Activated effector memory CD4-positive, alpha-beta T cell treated with anti-CD3 and anti-CD28 coated beads, Interleukin-2, amount 50 U/mL, for 16 hours (primary cell): ENCODE measurements around the gene NPR2.

Experiments used
- DNase-seq: peaks from one replicate; pipeline ENCODE4 v3.0.0-alpha.2; 2020

The NPR2 gene

GRCh38 chr9:35801328-35802128, 10.1 kb downstream of the NPR2 start:
- no peak for DNase-seq

DNA sequence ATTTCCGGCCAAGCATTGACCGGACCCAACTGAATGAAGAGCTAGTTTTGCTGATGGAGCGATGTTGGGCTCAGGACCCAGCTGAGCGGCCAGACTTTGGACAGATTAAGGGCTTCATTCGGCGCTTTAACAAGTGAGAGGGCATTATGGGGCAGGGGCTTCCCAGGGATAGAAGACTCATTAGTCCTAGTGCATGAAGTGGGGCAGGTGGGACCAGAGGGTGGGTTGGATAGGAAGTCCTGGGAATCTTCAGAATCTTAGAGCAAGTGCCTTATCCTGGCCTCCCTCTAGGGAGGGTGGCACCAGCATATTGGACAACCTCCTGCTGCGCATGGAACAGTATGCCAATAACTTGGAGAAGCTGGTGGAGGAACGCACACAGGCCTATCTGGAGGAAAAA, 14.7 kb downstream of the NPR2 start:
- no peak for DNase-seq

DNA sequence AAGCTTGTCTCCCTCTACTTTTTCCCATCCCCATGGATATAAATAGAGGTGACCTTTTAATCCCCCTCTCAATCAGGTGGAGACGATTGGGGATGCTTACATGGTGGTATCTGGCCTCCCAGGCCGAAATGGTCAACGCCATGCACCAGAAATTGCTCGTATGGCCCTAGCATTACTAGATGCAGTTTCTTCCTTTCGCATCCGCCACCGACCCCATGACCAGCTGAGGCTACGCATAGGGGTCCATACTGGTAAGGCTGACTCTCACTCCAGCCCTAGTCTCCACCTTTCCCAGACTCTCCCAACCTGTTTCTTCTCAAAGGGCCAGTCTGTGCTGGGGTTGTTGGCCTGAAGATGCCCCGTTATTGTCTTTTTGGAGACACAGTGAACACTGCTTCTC, 17.0 kb downstream of the NPR2 start:
- no peak for DNase-seq

DNA sequence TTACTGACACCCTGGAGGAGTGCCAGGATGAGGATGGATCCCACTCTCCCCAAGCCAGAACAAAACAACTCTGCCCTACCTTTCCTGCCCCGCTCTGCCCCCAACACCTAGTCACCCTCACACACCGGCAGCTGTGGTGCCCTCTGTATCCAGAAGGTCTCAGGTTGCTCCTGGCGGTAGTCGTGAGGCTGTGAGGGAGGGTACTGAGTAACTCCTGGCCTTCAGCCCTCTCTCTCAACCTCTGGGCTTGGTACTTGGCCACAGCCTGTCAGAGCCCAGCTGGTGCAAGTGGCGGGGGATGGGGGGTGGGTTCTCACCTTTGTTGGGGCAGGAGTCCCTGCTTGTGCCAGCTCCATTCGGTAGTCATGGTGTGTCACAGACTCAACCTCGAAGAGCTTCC, 18.7 kb downstream of the NPR2 start:
- DNase-seq: no peak

GRCh38 chr9:35811381-35812024, 20.1 kb downstream of the NPR2 start:
- DNase-seq: peak; percentile 66

GRCh38 chr9:35812025-35812602, 20.7 kb downstream of the NPR2 start, which contains the start of gene SPAG8:
TSS of gene SPAG8 (minus strand) at chr9:35812262. CDS start at chr9:35812147, 115 bp downstream.
- peak; percentile 98 for DNase-seq

GRCh38 chr9:35813434-35814105, 22.2 kb downstream of the NPR2 start:
- DNase-seq: no peak

- peak; percentile 75 for DNase-seq
These were observed 22.9 kb downstream of the NPR2 start for GRCh38 chr9:35814106-35814840.

DNA sequence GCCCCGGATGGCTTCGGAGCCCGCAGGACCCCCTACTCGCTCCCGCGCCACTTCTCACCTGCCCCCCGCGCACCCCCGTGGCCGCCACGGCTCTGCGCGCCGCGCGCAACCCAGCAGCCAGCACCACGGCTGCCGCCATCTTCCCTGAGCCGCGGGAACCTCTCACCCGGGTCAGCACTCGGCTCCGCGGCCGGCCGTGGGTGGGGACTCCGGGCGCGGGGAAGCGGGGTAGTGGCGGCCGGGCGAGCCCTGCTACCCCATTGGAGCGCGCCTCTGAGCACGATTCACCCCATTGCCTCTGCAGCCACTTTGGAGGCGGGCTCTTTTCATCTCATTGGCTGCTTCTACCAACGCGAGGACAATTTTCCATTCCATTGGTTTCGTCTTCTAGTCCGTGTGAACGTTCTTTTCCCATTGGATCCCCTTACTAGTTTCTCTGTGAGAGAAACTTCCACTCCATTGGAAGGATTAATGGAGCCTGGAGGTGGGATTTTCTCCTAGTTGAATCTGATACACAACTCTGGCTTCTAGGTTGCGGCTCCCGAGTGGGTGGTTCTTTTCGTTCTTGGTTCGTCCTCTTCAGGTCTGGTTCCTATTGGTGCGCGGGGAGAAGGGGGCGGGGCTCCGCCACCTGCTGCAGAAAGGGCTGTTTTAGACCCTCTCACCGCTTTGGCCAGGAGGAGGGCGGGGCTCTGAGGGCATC, 23.6 kb downstream of the NPR2 start, which contains the start of gene HINT2:
HINT2 (minus strand) TSS at position 202 of the 703 bp plus-strand sequence; CDS start at position 139, 63 bp downstream.
- peak; percentile 99 for DNase-seq

GRCh38 chr9:35816708-35817107, 25.3 kb downstream of the NPR2 start:
- DNase-seq: no peak

- DNase-seq: no peak
These were observed 26.9 kb downstream of the NPR2 start for GRCh38 chr9:35818341-35818740.

DNA sequence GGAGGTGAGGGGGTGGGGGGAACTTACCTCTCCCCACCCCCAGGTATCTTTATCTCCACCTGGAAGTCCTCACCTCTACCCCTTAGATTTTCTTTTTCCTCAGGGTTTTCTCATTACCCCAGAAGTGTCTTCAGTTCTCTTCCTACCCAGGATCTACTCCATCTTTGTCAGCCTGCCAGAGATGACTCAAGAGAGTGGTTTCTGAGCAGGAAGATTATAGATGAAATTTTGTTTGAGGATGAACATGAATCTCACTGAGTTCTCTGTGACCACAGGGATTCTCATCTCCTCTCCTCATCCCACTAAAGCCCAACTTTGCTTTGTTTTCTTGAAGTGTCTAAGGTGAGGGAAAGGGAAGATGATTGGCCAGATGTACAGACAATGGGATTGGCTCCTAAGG, 28.7 kb downstream of the NPR2 start:
- no peak for DNase-seq

- no peak for DNase-seq
These were observed 31.5 kb downstream of the NPR2 start for GRCh38 chr9:35822926-35823325.

GRCh38 chr9:35826071-35826701, 34.8 kb downstream of the NPR2 start:
- no peak for DNase-seq

GRCh38 chr9:35827486-35827885, 36.1 kb downstream of the NPR2 start:
- no peak for DNase-seq

DNA sequence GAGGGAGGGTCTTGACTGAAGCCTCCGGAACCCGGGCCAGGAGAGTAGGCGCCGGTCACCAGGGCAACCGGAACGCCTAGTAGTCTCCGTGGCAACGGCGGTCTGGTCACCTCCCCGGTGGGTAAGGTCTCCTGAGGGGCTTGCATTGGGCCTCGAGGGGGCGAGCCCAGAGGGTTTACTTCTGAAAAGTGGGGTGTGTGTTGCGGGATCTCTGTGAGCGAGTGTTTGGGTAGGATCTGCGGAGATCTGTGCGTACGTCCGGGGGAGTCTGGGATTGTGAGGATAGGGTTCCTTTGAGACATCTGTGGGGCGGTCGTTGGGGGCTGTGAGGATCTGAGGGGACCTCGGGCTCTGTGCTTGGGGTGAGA, 37.3 kb downstream of the NPR2 start, which contains the start of gene FAM221B:
FAM221B (minus strand) TSS at position 17 of the 368 bp plus-strand sequence. CDS start 2,571 bp downstream, outside the sequence.
- peak; percentile 77 for DNase-seq

GRCh38 chr9:35829084-35829763, 37.8 kb downstream of the NPR2 start, which contains the start of gene TMEM8B:
TSS of gene TMEM8B (plus strand) at chr9:35829228. CDS start at chr9:35829448, 220 bp downstream.
- peak; percentile 97 for DNase-seq

GRCh38 chr9:35829764-35830096, 38.3 kb downstream of the NPR2 start:
- DNase-seq: no peak

- DNase-seq: peak; percentile 49
These were observed 39.6 kb downstream of the NPR2 start for GRCh38 chr9:35831040-35831439.

GRCh38 chr9:35832814-35833213, 41.4 kb downstream of the NPR2 start:
- peak; percentile 21 for DNase-seq
